ENCODE measurements around the gene NOP56.

Gene NOP56

GRCh38 chr20:2651772-2652723, at the start of gene NOP56:
Gene NOP56, plus strand, starts transcription at chr20:2652632. Its CDS starts 29 bp downstream, at chr20:2652661.
- peak within 1 kb of the TSS; percentile 91 to 96 (median 94) for H3K4me3 ChIP-seq (ENCODE audit: low read depth in 1 of 5, low read length in 5 of 5)
- H3K4me1 ChIP-seq (ENCODE audit: control insufficient read depth in 5 of 5, insufficient read depth in 5 of 5, low read length in 5 of 5), result peaks cover 2 to 33% (median 28%) of the 10 kb centered on the region in 5 donors
- H3K36me3 ChIP-seq (ENCODE audit: control insufficient read depth in 5 of 5, insufficient read depth in 5 of 5, low read length in 5 of 5), result peaks cover 0 to 33% (median 31%) of the 10 kb centered on the region in 5 donors

GRCh38 chr20:2602746-2603145, 49.7 kb upstream of the NOP56 start:
- Histone ChIP-seq H3K9ac (ENCODE audit: low read length in 5 of 5) (no peak overlapping the region), H3K27me3 (ENCODE audit: control insufficient read depth in 5 of 5, insufficient read depth in 4 of 5, low read length in 5 of 5) (no peaks in the 10 kb centered on the region), H3K9me3 (ENCODE audit: control insufficient read depth in 5 of 5, low read length in 5 of 5) (peaks cover 4 to 19% (median 15%) of the 10 kb centered on the region in 5 donors), H3K27ac (ENCODE audit: low read depth, low read length) (no peak overlapping the region), H3K4me3 (ENCODE audit: low read depth in 1 of 5, low read length in 5 of 5) (no peak overlapping the region), H3K4me1 (ENCODE audit: control insufficient read depth in 5 of 5, insufficient read depth in 5 of 5, low read length in 5 of 5) (peaks cover 0 to 22% (median 15%) of the 10 kb centered on the region in 5 donors), H3K36me3 (ENCODE audit: control insufficient read depth in 5 of 5, insufficient read depth in 5 of 5, low read length in 5 of 5) (no peaks in the 10 kb centered on the region)

More at GRCh38 chr20:2651772-2652723, at the start of gene NOP56:
- H3K27me3 ChIP-seq (ENCODE audit: control insufficient read depth in 5 of 5, insufficient read depth in 4 of 5, low read length in 5 of 5), result no peaks in the 10 kb centered on the region
- peak within 1 kb of the TSS; percentile 90 for H3K27ac ChIP-seq (ENCODE audit: low read depth, low read length)
- no peaks in the 10 kb centered on the region for H3K9me3 ChIP-seq (ENCODE audit: control insufficient read depth in 5 of 5, low read length in 5 of 5)
- peak within 1 kb of the TSS; percentile 84 to 97 (median 87) for H3K9ac ChIP-seq (ENCODE audit: low read length in 5 of 5)

GRCh38 chr20:2603816-2604505, 48.5 kb upstream of the NOP56 start:
- Histone ChIP-seq H3K4me3 (ENCODE audit: low read depth in 1 of 5, low read length in 5 of 5) (no peak overlapping the region), H3K36me3 (ENCODE audit: control insufficient read depth in 5 of 5, insufficient read depth in 5 of 5, low read length in 5 of 5) (no peaks in the 10 kb centered on the region), H3K27me3 (ENCODE audit: control insufficient read depth in 5 of 5, insufficient read depth in 4 of 5, low read length in 5 of 5) (no peaks in the 10 kb centered on the region), H3K9me3 (ENCODE audit: control insufficient read depth in 5 of 5, low read length in 5 of 5) (peaks cover 4 to 19% (median 15%) of the 10 kb centered on the region in 5 donors), H3K9ac (ENCODE audit: low read length in 5 of 5) (no peak overlapping the region), H3K27ac (ENCODE audit: low read depth, low read length) (peak overlapping the region; percentile 41), H3K4me1 (ENCODE audit: control insufficient read depth in 5 of 5, insufficient read depth in 5 of 5, low read length in 5 of 5) (peaks cover 0 to 22% (median 15%) of the 10 kb centered on the region in 5 donors)

GRCh38 chr20:2604506-2604835, 48.0 kb upstream of the NOP56 start:
- Histone ChIP-seq H3K4me3 (ENCODE audit: low read depth in 1 of 5, low read length in 5 of 5) (no peak overlapping the region), H3K27ac (ENCODE audit: low read depth, low read length) (peak overlapping the region; percentile 41), H3K27me3 (ENCODE audit: control insufficient read depth in 5 of 5, insufficient read depth in 4 of 5, low read length in 5 of 5) (no peaks in the 10 kb centered on the region), H3K36me3 (ENCODE audit: control insufficient read depth in 5 of 5, insufficient read depth in 5 of 5, low read length in 5 of 5) (no peaks in the 10 kb centered on the region), H3K9me3 (ENCODE audit: control insufficient read depth in 5 of 5, low read length in 5 of 5) (peaks cover 4 to 22% (median 15%) of the 10 kb centered on the region in 5 donors), H3K9ac (ENCODE audit: low read length in 5 of 5) (no peak overlapping the region), H3K4me1 (ENCODE audit: control insufficient read depth in 5 of 5, insufficient read depth in 5 of 5, low read length in 5 of 5) (peaks cover 0 to 22% (median 15%) of the 10 kb centered on the region in 5 donors)

GRCh38 chr20:2606507-2607006, 45.9 kb upstream of the NOP56 start:
- Histone ChIP-seq H3K36me3 (ENCODE audit: control insufficient read depth in 5 of 5, insufficient read depth in 5 of 5, low read length in 5 of 5) (no peaks in the 10 kb centered on the region), H3K27ac (ENCODE audit: low read depth, low read length) (no peak overlapping the region), H3K4me3 (ENCODE audit: low read depth in 1 of 5, low read length in 5 of 5) (no peak overlapping the region), H3K9ac (ENCODE audit: low read length in 5 of 5) (no peak overlapping the region), H3K9me3 (ENCODE audit: control insufficient read depth in 5 of 5, low read length in 5 of 5) (peaks cover 4 to 23% (median 15%) of the 10 kb centered on the region in 5 donors), H3K27me3 (ENCODE audit: control insufficient read depth in 5 of 5, insufficient read depth in 4 of 5, low read length in 5 of 5) (no peaks in the 10 kb centered on the region), H3K4me1 (ENCODE audit: control insufficient read depth in 5 of 5, insufficient read depth in 5 of 5, low read length in 5 of 5) (peaks cover 0 to 21% (median 12%) of the 10 kb centered on the region in 5 donors)

GRCh38 chr20:2610326-2610725, 42.1 kb upstream of the NOP56 start:
- no peak overlapping the region for H3K9ac ChIP-seq (ENCODE audit: low read length in 5 of 5)
- no peaks in the 10 kb centered on the region for H3K27me3 ChIP-seq (ENCODE audit: control insufficient read depth in 5 of 5, insufficient read depth in 4 of 5, low read length in 5 of 5)
- H3K9me3 ChIP-seq (ENCODE audit: control insufficient read depth in 5 of 5, low read length in 5 of 5), result peaks cover 4 to 18% (median 12%) of the 10 kb centered on the region in 5 donors
- peaks cover 0 to 3% (median 0%) of the 10 kb centered on the region in 5 donors for H3K4me1 ChIP-seq (ENCODE audit: control insufficient read depth in 5 of 5, insufficient read depth in 5 of 5, low read length in 5 of 5)
- no peaks in the 10 kb centered on the region for H3K36me3 ChIP-seq (ENCODE audit: control insufficient read depth in 5 of 5, insufficient read depth in 5 of 5, low read length in 5 of 5)
- no peak overlapping the region for H3K27ac ChIP-seq (ENCODE audit: low read depth, low read length)
- no peak overlapping the region for H3K4me3 ChIP-seq (ENCODE audit: low read depth in 1 of 5, low read length in 5 of 5)

- Histone ChIP-seq H3K9ac (ENCODE audit: low read length in 5 of 5) (no peak overlapping the region), H3K36me3 (ENCODE audit: control insufficient read depth in 5 of 5, insufficient read depth in 5 of 5, low read length in 5 of 5) (no peaks in the 10 kb centered on the region), H3K4me3 (ENCODE audit: low read depth in 1 of 5, low read length in 5 of 5) (no peak overlapping the region), H3K4me1 (ENCODE audit: control insufficient read depth in 5 of 5, insufficient read depth in 5 of 5, low read length in 5 of 5) (peaks cover 0 to 3% (median 0%) of the 10 kb centered on the region in 5 donors), H3K9me3 (ENCODE audit: control insufficient read depth in 5 of 5, low read length in 5 of 5) (peaks cover 0 to 11% (median 7%) of the 10 kb centered on the region in 5 donors), H3K27me3 (ENCODE audit: control insufficient read depth in 5 of 5, insufficient read depth in 4 of 5, low read length in 5 of 5) (no peaks in the 10 kb centered on the region), H3K27ac (ENCODE audit: low read depth, low read length) (no peak overlapping the region)
Observed at GRCh38 chr20:2610941-2611720, 41.3 kb upstream of the NOP56 start.

GRCh38 chr20:2612073-2612472, 40.4 kb upstream of the NOP56 start:
- H3K9ac ChIP-seq (ENCODE audit: low read length in 5 of 5), result no peak overlapping the region
- H3K9me3 ChIP-seq (ENCODE audit: control insufficient read depth in 5 of 5, low read length in 5 of 5), result peaks cover 0 to 11% (median 6%) of the 10 kb centered on the region in 5 donors
- H3K4me3 ChIP-seq (ENCODE audit: low read depth in 1 of 5, low read length in 5 of 5), result no peak overlapping the region
- H3K36me3 ChIP-seq (ENCODE audit: control insufficient read depth in 5 of 5, insufficient read depth in 5 of 5, low read length in 5 of 5), result no peaks in the 10 kb centered on the region
- H3K27ac ChIP-seq (ENCODE audit: low read depth, low read length), result no peak overlapping the region
- peaks cover 0 to 3% (median 0%) of the 10 kb centered on the region in 5 donors for H3K4me1 ChIP-seq (ENCODE audit: control insufficient read depth in 5 of 5, insufficient read depth in 5 of 5, low read length in 5 of 5)
- H3K27me3 ChIP-seq (ENCODE audit: control insufficient read depth in 5 of 5, insufficient read depth in 4 of 5, low read length in 5 of 5), result no peaks in the 10 kb centered on the region

GRCh38 chr20:2616634-2617033, 35.8 kb upstream of the NOP56 start:
- Histone ChIP-seq H3K9me3 (ENCODE audit: control insufficient read depth in 5 of 5, low read length in 5 of 5) (peaks cover 0 to 12% (median 5%) of the 10 kb centered on the region in 5 donors), H3K9ac (ENCODE audit: low read length in 5 of 5) (no peak overlapping the region), H3K36me3 (ENCODE audit: control insufficient read depth in 5 of 5, insufficient read depth in 5 of 5, low read length in 5 of 5) (no peaks in the 10 kb centered on the region), H3K27me3 (ENCODE audit: control insufficient read depth in 5 of 5, insufficient read depth in 4 of 5, low read length in 5 of 5) (peaks cover 0 to 3% (median 0%) of the 10 kb centered on the region in 5 donors), H3K4me1 (ENCODE audit: control insufficient read depth in 5 of 5, insufficient read depth in 5 of 5, low read length in 5 of 5) (no peaks in the 10 kb centered on the region), H3K27ac (ENCODE audit: low read depth, low read length) (no peak overlapping the region), H3K4me3 (ENCODE audit: low read depth in 1 of 5, low read length in 5 of 5) (no peak overlapping the region)

Measured in subcutaneous abdominal adipose tissue (tissue), 5 donors.